Activated CD4-positive, alpha-beta T cell treated with anti-CD3 and anti-CD28 coated beads, Interleukin-2, Interleukin-6, amounts not matched to agents 100 ng/mL and 50 ng/mL, durations not matched to agents 16 hours and 8 hours (primary cell): ENCODE results near the gene HADH.
"Not testable (repeated sequence)": the region's sequence is repeated elsewhere in the genome, so short reads cannot be mapped to it uniquely, and the experiment has no call there.

Experiments used
- DNase-seq: peaks from one replicate; pipeline ENCODE4 v3.0.0-alpha.2; 2020

The HADH gene

DNA sequence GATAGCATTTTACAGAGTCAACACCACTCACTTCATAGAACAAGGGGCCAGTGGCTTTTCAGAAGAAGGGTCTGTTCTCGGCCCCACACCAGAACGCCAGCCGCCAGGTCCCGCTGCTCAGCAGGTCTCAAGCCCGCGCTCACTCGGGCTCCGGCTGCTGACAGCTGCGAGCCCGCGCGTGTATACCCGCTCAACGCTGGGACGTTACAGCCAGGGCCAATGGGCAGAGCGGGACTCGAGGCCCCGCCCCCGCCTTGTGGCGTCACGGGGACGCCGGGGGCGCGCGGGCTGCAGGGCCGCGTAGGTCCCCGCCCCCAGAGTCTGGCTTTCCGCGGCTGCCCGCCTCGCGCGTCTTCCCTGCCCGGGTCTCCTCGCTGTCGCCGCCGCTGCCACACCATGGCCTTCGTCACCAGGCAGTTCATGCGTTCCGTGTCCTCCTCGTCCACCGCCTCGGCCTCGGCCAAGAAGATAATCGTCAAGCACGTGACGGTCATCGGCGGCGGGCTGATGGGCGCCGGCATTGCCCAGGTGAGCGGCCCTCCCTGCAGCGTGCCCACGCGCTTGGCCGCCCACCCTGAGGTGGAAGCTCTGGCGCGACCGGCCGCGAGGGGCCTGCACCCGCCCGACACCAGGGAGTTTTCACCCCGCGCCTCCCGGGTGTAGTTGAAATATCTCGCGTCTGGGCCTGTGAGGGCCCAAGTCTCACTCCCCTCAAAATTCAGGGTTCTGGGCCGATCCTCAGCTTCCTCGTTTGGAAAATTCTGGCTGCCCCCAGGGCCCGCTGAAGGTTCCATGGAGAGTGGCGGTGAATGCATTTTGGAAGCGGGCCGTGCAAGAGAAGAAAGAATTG is at the start of gene HADH:
TSS of gene HADH (plus strand) at position 353 of the 850 bp plus-strand sequence. CDS start at position 397, 44 bp downstream.
- DNase-seq, result peak; percentile 96

DNA sequence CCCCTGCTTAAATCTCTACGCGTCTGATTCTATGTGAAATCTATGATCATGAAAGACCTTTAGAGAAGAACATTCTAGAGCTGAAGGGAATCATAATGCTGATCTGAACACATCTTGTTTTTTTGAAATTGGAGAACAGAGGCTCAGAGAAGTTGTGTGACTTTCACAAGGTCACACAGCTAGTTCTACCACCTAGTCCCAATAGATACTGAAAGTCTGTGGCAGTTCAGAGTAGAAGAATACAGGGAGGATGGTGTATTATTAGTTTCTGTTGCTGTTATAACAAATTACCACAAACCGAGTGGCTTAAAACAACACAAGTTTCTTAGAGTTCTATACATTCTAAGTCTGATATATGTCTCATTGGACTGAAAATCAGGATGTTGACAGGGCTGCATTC is 43.9 kb upstream of the HADH start:
- DNase-seq, result no peak

DNA sequence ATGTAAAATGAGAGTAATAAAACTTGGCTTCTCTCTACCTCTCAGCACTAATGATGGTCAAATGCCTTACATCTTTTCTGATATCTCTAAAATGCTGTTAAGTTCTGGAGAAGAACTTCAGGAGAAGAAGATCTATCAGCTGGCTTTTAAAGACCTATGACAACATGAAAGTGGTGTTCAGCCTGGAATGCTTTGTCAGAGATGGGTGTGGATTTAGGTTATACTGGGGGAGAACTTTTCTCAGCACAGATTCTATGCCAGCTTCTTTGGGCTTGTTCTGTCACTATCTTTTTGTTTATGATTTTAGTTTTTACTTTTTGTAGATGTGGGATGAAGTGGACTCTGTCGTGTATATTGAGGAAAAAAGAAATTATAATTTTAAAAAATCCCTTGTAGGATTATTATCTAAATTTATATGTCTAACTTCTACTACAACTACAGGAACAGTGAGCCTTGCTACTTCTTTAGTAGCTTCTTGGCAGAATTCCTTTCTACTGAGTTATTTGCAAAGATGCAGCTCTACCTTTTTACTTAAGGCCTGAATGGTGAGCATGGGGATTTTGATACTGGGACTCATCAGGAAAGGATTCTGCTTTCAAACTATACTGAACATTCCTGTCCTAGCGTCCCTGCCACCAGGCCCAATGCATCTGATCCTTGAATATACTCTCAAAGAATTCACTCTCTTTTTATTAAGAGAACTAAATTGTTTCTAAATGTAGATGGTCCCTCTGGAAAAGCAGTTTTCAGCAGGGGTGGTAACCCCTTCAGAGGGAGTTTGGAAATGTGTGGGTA is 38.7 kb upstream of the HADH start:
- no peak for DNase-seq

DNA sequence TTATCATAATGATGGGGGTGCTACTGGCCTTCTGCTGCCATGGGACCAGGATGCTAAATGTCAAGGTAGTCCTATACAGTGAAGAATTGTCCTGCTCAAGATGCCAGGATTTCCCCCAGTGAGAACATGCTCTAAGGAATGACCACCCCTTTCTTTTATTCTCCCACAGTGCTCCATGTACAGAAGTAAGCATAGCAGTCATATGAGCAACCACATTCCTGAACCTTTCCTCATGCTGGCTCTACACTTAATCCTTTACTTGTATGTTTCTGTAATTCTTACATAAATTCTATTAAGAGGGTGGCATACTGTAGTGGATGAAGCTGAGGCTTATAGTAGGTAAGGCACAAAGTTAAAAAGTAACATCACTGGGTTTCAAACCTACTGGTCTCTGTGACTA is 38.1 kb upstream of the HADH start:
- no peak for DNase-seq

DNA sequence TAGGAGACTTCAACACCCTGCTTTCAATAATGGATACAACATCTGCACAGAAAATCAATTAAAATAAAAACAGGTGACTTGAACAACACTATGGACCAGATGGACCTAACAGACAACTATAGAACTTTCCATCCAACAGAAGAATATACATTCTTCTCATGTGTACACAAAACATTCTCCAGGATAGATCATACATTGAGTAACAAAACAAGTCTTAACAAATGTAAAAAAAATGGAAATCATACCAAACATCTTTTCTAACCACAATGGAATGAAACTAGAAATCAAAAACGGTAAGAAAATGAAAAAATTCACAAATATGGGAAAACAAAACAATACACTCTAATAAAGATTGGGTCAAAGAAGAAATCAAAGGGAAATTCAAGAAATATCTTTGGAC is 33.7 kb upstream of the HADH start:
- DNase-seq, result no peak

DNA sequence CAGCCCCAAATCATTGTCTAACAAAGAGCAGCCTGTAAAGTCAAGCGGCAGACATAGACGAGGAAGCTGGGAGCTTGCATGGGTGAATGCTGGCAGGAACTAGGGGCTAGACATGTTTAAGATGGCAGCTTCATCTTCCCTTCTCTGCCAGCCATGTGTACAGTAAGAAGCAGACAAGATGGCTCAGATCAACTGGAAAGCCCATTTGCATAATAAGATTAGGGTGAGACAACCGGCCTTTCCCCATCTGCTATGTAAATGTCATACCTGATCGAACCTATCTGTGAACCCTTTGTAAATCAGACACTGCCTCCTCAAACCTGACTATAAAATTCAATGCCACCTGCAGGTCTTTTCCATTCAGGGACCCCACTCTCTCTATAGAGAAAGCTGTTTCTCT is 22.8 kb upstream of the HADH start:
- no peak for DNase-seq

DNA sequence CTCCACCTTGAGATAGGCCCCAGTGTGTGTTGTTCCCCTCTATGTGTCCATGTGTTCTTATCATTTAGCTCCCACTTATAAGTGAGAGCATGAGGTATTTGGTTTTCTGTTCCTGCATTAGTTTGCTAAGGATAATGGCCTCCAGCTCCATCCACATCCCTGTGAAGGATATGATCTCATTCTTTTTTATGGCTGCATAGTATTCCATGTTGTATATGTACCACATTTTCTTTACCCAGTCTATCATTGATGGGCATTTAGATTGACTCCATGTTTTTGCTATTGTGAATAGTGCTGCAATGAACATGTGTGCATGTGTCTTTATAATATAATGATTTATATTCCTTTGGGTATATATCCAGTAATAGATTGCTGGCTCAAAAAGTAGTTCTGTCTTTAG is 22.2 kb upstream of the HADH start:
- not testable (repeated sequence) for DNase-seq

DNA sequence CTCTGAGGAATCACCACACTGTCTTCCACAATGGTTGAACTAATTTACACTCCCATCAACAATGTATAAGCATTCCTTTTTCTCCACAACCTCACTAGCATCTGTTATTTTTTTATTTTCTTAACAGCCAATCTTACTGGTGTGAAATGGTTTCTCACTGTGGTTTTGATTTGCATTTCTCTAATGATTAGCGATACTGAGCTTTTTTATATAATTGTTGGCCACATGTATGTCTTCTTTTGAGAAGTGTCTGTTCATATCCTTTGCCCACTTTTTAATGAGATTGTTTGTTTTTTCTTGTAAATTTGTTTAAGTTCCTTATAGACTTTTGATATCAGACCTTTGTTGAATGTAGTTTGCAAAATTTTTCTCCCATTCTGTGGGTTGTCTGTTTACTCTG is 21.8 kb upstream of the HADH start:
- not testable (repeated sequence) for DNase-seq

DNA sequence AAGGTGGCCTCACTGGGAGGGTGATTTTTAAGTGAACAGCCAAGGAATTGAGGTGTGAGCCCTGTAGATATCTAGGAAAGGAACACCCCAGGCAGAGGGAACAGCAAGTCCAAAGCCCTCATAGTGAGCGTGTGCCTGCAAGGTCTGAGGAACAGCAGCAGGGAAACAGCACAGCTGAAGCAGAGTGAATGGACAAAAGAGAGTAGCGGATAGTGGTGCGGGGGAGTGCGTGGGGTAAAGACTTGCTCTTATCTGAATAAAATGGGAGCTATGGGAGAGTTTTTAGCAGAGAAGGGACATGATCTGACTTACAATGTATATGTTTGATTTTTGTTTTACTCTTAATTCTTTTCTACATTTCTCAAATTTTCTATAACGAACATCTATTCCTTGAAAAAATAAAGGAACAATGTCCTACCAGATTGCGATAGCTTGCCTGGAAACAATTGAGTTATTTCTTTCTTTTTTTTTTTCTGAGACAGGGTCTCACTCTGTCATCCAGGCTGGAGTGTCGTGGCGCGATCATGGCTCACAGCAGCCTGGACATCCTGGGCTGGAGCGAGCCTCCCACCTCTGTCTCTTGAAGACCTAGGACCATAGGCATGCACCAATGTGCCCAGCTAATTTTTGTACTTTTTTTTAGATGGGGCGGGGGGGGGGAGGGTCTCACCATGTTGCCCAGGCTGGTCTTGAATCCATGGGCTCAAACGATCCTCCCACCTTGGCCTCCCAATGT is 19.5 kb upstream of the HADH start:
- DNase-seq, result no peak

DNA sequence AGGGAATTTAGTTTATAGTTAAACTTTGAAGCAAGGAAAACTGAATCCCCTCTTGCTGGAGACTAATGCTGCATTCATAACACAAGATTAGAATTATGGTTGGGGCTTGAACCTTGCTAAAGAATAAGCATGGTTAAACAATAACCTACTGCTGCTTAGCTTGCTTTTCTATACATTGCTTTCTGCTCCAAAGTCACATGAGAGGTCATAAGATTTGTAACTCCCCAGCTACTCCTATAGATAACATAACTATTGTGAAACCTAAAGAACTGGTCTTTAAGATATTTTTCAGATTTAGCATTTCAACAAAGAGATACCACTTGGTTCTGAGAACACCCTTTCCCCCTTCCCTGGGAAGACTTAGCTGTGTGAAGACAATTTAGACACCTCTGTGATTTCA is 17.1 kb upstream of the HADH start:
- DNase-seq, result no peak

DNA sequence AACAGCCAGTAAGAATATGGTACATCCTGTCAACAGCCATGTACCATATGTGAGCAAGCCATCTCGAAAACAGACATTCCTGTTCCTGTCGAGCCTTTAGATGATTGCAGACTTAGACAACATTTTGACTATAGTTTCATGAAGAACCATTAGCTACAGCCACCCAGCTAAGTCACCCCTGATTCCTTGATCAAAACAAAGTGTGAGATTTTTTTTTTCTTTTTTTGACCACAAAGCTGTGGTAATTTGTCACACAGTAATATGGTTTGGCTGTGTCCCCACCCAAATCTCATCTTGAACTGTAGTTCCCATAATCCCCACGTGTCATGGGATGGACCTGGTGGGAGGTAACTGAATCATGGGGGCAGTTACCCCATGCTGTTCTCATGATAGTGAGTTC is 15.2 kb upstream of the HADH start:
- DNase-seq, result no peak

DNA sequence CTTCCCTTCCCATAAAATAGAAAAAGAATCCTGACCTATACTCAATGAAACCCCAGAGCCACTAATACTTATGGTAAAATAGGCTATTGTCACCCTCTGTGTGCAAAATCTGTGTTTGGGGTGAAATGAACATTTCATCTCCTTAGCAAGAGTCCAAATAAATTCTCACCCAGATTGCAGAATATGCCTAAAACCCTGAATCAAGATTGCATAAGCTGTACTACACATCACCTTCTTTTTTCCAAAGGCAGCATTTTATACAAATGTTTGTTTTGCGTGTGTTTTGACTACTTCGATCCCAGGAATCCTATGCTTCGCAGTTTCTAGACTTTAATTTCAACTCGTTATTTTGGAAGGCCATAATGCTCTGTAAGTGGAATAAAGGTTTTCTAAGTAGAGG is 12.2 kb upstream of the HADH start:
- no peak for DNase-seq

DNA sequence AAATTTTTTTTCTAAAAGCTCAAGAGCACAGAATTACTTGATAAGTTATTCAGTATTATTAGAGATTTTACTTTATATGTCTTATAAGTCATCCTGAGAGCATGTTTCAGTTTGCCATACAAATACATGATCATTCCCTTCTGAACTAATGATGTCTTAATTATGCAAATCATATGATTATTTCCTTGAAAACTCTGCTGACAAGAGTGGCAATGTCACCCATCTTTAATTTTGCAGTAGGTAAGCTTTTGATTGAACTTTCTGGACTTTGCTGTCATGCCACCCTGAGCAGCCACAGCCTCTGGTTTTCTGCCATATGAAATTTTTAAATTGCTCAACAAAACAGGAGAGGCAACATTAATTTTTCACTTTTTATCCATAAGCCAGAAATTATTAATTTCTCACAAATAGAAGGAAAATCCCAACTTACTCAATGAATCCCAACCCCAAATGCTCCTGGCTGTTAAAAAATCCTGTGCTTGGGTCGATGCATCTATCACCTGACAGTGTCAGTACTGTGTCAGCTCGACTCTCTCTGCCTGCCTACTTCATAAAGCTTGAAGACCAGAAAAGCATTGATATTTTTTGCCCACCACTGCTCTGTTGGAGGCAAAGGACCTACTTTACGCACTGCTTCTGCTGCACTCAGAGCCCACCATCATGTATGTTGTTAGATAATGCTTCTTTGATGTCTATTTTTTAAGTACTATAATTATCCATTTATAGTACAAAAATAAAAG is 11.6 kb upstream of the HADH start:
- DNase-seq, result no peak

DNA sequence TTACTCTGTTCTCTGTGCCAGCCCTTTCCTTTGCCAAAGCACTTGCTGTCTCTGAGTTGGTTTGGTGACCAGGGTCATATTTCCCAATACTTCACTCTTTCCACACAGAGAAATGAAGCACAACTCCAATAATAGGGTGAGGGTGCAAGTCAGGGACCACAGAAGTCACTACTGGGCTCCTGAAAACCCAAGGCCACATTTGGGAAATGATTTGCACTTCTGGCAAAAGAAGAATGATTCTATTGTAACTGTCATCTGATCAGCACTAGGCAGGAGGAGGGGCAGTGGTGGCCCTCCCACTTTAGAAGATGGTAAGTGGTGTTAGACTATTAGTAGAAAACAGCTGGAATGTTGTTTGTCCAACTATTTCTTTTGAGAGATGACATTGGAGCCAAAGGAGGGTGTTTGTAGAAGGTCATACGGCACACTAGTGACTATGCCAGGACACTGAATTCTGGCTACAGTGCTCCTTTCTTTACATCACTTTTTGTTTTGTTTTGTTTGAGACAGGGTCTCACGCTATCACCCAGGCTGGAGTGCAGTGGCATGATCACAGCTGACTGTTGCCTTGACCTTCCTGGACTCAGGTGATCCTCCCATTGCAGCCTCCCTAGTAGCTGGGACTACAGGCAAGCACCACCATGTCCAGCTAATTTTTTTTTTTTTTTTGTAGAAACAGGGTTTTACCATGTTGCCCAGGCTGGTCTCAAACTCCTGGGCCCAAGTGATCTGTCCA is 10.8 kb upstream of the HADH start:
- DNase-seq, result no peak

DNA sequence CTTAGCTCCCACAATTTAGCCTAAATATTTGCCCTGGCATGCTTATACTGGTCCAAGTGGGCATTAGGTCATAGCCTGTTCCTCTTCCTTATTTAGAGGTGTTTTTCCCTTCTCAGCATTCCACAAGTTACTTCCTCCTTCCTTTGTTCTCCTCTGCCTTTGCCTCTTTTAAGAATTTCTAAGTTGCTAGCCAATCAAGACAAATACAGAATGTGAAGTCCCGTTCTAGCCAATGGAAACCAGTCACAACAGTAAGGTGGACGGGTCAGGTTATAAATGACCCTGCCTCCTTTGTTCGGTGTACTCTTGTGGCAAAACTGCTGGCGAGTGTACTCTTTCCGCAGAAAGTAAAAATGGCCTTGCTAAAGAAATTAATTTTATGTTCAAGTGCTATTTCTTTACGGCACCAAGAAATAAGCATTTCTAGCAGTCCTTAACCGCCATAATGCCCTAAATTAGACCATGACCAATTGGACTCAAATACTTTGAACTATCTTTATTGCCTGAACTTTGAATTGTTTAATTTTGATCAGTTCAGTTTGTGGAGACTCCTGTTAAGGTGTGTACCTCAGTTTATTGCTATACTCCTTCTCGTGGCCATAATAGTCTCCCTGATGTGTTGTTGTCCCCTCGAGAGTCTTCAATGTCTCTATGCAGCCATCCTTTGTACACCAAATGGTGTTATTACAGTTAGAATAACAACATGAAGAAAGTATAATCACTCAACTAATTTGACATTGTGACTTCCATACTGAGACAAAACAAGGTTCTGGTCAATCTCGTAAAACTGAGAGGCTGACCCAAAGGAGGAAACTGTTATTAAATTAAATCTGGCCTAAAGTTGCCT is 1.6 kb upstream of the HADH start:
- no peak for DNase-seq

DNA sequence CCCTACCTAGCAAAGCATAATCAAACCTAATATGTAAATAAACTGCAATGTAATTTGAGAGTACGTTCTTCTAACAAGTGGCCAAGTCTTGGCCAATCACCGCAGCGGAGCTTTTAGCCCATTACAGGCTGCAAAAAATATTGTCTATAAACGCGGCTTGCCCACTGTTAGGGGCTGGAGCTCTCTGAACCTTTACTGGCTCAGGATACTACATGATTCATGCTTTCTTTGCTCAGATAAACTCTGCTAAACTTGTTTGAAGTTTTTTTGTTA is 990 bp upstream of the HADH start:
- DNase-seq, result no peak

DNA sequence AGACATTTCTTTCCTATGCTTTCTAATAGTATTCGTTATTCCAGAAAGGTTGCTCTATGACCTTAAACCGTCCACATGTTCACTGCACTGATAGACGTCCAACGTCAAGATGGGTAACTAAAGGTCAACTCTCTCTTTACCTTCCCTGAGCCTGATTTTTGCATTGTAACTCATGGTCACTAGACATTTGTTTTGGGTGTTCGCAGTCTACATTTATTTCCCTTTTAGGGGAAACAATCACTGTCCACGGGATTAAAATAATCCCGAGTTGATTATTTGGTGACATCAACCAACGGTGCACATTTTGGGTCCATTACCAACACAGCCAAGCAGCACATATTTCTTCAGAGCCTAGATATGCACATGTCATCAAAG is 540 bp upstream of the HADH start:
- DNase-seq, result no peak

DNA sequence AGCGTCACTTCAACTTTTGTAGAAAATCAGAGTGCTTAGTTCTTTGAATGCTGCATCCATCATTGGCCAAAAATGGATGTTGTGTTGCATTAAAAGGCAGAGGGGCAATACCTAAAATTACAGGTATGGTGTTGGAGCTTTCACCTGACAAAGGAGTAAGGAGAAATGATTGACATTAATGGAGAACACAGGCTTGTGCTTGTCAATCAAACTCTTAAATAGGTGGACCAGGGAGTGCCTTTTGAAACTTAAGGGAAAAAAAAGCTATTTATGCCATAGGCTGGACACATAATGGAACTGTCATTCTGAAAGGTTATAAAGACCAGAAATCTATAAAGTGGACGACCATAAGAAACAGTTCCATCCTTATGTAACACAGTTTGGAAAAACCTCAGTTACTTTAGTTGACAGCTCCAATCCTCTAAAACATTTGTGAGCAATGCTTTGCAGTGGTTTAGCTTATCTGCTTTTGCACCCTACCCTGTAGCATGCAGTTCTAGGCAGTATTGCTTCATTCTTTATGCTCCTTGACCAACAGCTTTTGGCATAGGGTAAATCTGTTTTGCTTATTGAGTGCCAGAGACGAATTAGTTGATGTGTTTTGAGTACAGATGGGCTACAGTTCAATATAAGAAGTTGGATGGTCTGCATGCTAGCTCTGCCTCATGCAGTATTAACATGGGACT is 2.4 kb downstream of the HADH start:
- no peak for DNase-seq

DNA sequence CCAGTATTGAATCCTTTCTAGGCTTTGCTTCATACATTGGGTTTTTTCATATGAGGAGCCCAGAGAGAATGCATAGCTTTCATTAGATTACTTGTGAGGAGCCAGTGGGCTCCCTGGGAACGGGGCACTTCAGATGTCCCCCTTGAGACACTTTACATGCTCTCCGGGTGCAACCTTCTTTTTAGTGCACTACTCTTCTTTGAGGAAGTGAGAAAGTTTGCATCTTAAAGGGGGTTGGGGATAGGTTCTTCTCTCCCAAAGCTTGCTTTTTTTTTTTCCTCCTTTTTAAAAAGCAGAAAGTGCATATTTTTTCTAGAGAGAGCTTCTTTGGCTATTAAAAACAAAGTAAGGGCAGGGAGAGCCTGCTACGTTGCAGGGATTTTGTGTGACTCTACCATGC is 4.3 kb downstream of the HADH start:
- no peak for DNase-seq

DNA sequence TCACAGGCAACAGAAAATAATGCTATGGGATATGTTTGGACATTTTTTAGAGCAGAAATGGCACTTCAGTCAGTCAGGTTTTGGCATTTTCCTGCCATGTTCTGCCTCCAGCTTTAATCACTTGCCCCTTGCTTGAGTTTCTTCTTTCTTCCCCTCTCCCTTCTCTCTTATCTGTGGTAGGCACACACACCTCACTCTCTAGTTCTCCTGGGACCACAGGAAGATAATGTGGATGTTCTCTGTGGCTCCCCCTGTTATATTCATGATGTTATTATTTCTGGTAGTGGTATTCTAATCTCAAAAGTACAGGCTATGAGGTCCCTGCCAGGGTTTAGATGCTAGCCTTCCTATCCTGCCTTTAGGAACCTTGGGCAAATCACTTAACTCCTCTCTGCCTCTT is 5.2 kb downstream of the HADH start:
- DNase-seq, result no peak
